ENCODE data around the gene LPAR1.
A peak's percentile ranks its signal among the peaks of the same experiment; 100 is the strongest.

LPAR1 gene, protein sequence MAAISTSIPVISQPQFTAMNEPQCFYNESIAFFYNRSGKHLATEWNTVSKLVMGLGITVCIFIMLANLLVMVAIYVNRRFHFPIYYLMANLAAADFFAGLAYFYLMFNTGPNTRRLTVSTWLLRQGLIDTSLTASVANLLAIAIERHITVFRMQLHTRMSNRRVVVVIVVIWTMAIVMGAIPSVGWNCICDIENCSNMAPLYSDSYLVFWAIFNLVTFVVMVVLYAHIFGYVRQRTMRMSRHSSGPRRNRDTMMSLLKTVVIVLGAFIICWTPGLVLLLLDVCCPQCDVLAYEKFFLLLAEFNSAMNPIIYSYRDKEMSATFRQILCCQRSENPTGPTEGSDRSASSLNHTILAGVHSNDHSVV

GRCh38 chr9:111038331-111039230 is at the start of gene LPAR1:
Gene LPAR1, minus strand, starts transcription at chr9:111038470. Its CDS starts 66,353 bp downstream, at chr9:110972117.
- peak; percentile 29 for DNase-seq (ENCODE audit: low spot score)
- TF ChIP-seq CTCF (IDR thresholded peaks at IDR 0.05; ENCODE audit: borderline replicate concordance, control extremely low read depth, extremely low read depth, insufficient read depth, missing control alignments): no peak
- in situ Hi-C loops (cut with MboI; ENCODE audit: low sequenced_read_pairs, unreplicated experiment): no loop called here

DNA sequence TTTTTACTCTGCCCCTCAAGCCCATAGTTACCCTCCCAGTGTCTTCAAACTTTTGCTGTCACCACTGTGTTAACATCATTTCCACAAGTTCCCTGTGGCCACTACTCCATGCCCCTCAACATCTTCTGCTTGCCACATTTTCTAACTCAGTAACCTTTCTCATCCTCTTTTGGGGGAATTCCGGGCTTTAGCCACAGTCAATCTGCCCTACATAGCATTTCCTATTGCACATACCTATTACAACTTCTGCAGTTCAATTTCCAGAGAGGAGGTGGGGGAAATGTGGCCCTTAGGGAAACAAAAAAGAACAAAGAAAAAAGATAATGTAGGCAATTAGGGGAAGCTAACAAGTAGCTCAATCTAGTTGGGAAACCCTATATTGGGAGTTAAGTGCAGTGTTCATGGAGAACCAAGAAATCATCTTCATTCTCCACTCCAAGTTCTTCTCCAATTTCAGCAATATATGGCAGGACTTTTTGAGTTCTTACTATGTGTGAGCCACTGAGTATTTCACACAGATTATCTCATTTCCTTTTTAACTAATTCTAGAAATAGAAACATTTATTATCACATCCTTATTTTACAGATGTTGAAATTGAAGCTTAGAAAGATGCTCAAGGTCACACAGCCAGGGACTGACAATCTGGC is 40.2 kb upstream of the LPAR1 start:
- TF ChIP-seq CTCF (IDR thresholded peaks at IDR 0.05; ENCODE audit: borderline replicate concordance, control extremely low read depth, extremely low read depth, insufficient read depth, missing control alignments): no peak
- DNase-seq (ENCODE audit: low spot score): peak; percentile 44
- in situ Hi-C loops (cut with MboI; ENCODE audit: low sequenced_read_pairs, unreplicated experiment): no loop called here

DNA sequence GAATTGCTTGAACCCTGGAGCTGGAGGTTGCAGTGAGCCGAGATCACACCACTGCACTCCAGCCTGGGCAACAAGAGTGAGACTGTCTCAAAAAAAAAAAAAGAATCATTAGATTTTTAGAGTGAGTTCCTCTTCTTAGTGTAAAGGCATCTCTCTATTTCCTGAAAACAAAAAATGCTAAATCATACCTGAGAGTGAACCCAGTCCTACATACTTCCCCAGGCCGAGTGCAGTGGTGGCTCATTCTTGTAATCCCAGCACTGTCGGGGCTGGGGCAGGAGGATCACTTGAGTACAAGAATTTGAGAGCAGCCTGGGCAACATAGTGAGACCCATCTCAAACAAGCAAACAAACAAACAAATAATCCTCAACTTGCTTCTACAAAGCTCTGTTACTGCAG is 38.2 kb upstream of the LPAR1 start:
- DNase-seq (ENCODE audit: low spot score): no peak
- no peak for TF ChIP-seq CTCF (IDR thresholded peaks at IDR 0.05; ENCODE audit: borderline replicate concordance, control extremely low read depth, extremely low read depth, insufficient read depth, missing control alignments)
- in situ Hi-C loops (cut with MboI; ENCODE audit: low sequenced_read_pairs, unreplicated experiment): no loop called here

GRCh38 chr9:111076042-111076441 is 37.8 kb upstream of the LPAR1 start:
- in situ Hi-C loops (cut with MboI; ENCODE audit: low sequenced_read_pairs, unreplicated experiment): no loop called here
- TF ChIP-seq CTCF (IDR thresholded peaks at IDR 0.05; ENCODE audit: borderline replicate concordance, control extremely low read depth, extremely low read depth, insufficient read depth, missing control alignments): no peak
- no peak for DNase-seq (ENCODE audit: low spot score)

DNA sequence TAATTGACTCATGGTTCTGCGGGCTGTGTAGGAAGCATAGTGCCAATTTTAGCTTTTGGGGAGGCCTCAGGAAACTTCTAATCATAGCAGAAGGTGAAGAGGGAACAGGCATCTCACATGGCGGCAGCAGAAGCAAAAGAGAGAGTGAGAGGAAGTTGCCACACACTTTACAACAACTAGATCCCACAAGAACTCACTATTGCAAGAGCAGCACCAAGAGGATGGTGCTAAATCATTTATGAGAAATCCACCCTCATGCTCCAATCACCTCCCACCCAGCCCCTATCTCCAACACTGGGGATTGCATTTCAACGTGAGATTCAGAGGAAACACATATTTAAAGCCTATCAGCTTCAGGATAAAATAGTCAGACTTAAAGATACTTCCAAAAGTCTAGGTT is 36.1 kb upstream of the LPAR1 start:
- TF ChIP-seq CTCF (IDR thresholded peaks at IDR 0.05; ENCODE audit: borderline replicate concordance, control extremely low read depth, extremely low read depth, insufficient read depth, missing control alignments): no peak
- DNase-seq (ENCODE audit: low spot score): no peak
- in situ Hi-C loops (cut with MboI; ENCODE audit: low sequenced_read_pairs, unreplicated experiment): no loop called here

DNA sequence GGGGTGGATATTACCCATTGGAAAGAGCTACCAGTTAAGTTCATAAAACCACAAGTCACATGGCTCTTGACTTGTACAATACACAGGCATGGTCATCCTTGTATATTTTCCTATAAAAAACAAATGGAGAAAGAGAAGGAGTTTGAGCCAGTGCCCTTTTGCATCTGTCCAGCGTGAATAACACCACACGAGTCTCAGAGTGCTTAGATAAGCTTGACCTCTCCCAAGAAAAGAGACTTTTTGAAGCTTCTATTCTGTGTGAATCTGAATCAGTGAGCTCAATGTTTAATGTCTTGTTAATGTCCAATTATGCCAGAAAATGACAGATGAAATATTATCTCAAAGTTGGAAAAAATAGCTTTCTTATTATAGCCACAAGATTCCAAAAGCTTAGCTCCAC is 30.9 kb upstream of the LPAR1 start:
- no peak for DNase-seq (ENCODE audit: low spot score)
- TF ChIP-seq CTCF (IDR thresholded peaks at IDR 0.05; ENCODE audit: borderline replicate concordance, control extremely low read depth, extremely low read depth, insufficient read depth, missing control alignments): no peak
- in situ Hi-C loops (cut with MboI; ENCODE audit: low sequenced_read_pairs, unreplicated experiment): no loop called here
